Measurements from ENCODE around the gene TMEM108.

The TMEM108 gene

DNA sequence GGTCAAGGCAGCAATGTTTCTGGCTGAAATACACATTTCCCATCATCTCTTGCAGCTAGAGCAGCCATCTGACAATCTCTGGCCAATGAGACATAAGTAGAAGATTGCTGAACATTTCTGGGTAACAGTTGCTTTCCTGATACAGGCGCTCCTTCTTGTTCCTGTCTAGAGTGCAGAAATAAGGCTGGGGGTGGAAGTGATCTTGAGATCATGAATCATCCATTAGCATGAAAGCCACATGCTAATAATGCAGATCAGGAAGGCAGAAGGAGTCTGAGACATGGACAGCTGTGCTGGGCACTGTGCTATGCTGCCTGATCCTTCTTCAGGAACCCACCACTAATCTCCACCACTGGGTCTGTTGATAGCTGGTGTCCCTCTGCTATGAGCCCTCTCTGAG lies 14.8 kb upstream of the TMEM108 start:
- H3K4me3 ChIP-seq (ENCODE audit: insufficient read depth, low read depth, low read length), result no peak overlapping the region
- no peaks in the 10 kb centered on the region for H3K9me3 ChIP-seq (ENCODE audit: control insufficient read depth, low read length)
- H3K27me3 ChIP-seq (ENCODE audit: control insufficient read depth, insufficient read depth, low read length, poor library complexity, severe bottlenecking), result no peaks in the 10 kb centered on the region
- no peaks in the 10 kb centered on the region for H3K4me1 ChIP-seq (ENCODE audit: control insufficient read depth, insufficient read depth, low read length)
- 97 to 100% methylated on average over 1 of the region's 1 CpG for WGBS, 2 experiments
- H3K27ac ChIP-seq (ENCODE audit: insufficient read depth, low read depth, low read length, poor library complexity, severe bottlenecking), result no peak overlapping the region
- H3K36me3 ChIP-seq (ENCODE audit: control insufficient read depth, insufficient read depth, low read length), result no peaks in the 10 kb centered on the region

DNA sequence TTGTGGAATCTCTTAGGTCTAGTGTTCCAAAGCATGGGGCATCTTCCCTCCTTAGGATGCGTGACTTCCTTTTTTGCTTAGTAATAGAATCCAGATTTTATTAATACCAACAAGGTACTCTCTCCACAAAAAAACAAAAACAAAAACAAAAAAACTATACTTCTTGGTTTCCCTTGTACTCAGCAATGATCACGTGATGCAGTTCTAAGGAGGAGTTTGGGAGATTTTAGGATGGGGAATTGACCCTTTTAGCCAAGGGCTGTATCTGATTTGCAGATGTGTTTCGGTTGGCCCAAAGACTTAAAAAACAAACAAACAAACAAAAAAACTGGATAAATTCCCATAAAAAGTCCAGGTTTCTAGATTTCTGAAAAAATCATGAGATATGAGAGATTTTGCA lies 12.6 kb upstream of the TMEM108 start:
- H3K27ac ChIP-seq (ENCODE audit: insufficient read depth, low read depth, low read length, poor library complexity, severe bottlenecking), result no peak overlapping the region
- no peaks in the 10 kb centered on the region for H3K27me3 ChIP-seq (ENCODE audit: control insufficient read depth, insufficient read depth, low read length, poor library complexity, severe bottlenecking)
- H3K4me1 ChIP-seq (ENCODE audit: control insufficient read depth, insufficient read depth, low read length), result no peaks in the 10 kb centered on the region
- no peak overlapping the region for H3K4me3 ChIP-seq (ENCODE audit: insufficient read depth, low read depth, low read length)
- H3K36me3 ChIP-seq (ENCODE audit: control insufficient read depth, insufficient read depth, low read length), result no peaks in the 10 kb centered on the region
- H3K9me3 ChIP-seq (ENCODE audit: control insufficient read depth, low read length), result no peaks in the 10 kb centered on the region
- WGBS, 2 experiments, result 82 to 94% methylated on average over 2 to 3 of the region's 3 CpGs

DNA sequence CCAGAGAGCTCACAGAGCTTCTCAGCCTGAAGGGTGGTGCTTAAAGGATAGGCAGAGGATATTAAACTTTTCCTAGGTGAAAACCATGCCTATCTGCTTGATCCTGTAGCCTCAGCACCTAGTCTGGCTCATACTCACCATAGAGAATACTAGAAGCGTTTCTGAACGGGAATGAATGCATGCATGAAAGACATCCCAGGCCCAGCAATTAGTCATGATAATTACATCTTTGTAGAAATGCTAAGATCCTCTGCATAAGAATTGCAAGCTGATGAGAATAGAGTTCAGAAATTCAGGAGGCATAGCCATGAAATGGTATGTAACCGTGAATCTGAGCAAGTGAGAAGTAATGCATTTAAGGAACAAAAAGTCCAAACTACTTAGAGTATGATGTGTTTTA lies 5.9 kb upstream of the TMEM108 start:
- H3K9me3 ChIP-seq (ENCODE audit: control insufficient read depth, low read length), result no peaks in the 10 kb centered on the region
- WGBS, 2 experiments, result 88 to 94% methylated on average over 3 of the region's 3 CpGs
- H3K27me3 ChIP-seq (ENCODE audit: control insufficient read depth, insufficient read depth, low read length, poor library complexity, severe bottlenecking), result peaks cover 6% of the 10 kb centered on the region
- no peaks in the 10 kb centered on the region for H3K4me1 ChIP-seq (ENCODE audit: control insufficient read depth, insufficient read depth, low read length)
- H3K36me3 ChIP-seq (ENCODE audit: control insufficient read depth, insufficient read depth, low read length), result no peaks in the 10 kb centered on the region
- H3K4me3 ChIP-seq (ENCODE audit: insufficient read depth, low read depth, low read length), result no peak overlapping the region
- no peak overlapping the region for H3K27ac ChIP-seq (ENCODE audit: insufficient read depth, low read depth, low read length, poor library complexity, severe bottlenecking)

DNA sequence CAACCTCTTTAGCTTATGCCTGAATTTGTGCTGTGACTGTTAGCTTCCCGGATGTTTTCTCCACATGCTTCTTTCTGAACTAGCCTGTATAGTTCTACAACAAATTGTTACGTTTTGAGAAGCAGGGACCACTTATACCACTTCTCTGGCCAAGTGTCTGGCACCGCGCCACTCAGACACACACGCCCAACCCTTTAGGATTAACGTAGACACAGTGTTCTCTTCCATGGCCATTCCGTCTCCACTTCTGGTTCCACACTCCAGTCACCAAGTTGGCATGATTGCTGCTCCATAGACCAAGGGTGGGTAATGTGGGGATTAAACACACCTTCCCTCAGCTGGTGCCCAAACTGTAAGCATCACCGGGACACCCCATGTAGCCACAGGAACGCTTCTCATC lies 755 bp upstream of the TMEM108 start:
- Histone ChIP-seq H3K4me3 (ENCODE audit: insufficient read depth, low read depth, low read length) (peak overlapping the region; percentile 71), H3K27me3 (ENCODE audit: control insufficient read depth, insufficient read depth, low read length, poor library complexity, severe bottlenecking) (peaks cover 30% of the 10 kb centered on the region), H3K27ac (ENCODE audit: insufficient read depth, low read depth, low read length, poor library complexity, severe bottlenecking) (no peak overlapping the region)

GRCh38 chr3:133038731-133039375 lies 662 bp downstream of the TMEM108 start:
- 3 to 4% methylated on average over 31 of the region's 31 CpGs for WGBS, 2 experiments
- Histone ChIP-seq H3K36me3 (ENCODE audit: control insufficient read depth, insufficient read depth, low read length) (no peaks in the 10 kb centered on the region), H3K4me3 (ENCODE audit: insufficient read depth, low read depth, low read length) (peak overlapping the region; percentile 71), H3K27ac (ENCODE audit: insufficient read depth, low read depth, low read length, poor library complexity, severe bottlenecking) (no peak overlapping the region), H3K27me3 (ENCODE audit: control insufficient read depth, insufficient read depth, low read length, poor library complexity, severe bottlenecking) (peaks cover 30% of the 10 kb centered on the region), H3K9me3 (ENCODE audit: control insufficient read depth, low read length) (no peaks in the 10 kb centered on the region), H3K4me1 (ENCODE audit: control insufficient read depth, insufficient read depth, low read length) (peaks cover 14% of the 10 kb centered on the region)

More for the DNA sequence above, 755 bp upstream of the TMEM108 start:
- Histone ChIP-seq H3K36me3 (ENCODE audit: control insufficient read depth, insufficient read depth, low read length) (no peaks in the 10 kb centered on the region), H3K4me1 (ENCODE audit: control insufficient read depth, insufficient read depth, low read length) (peaks cover 14% of the 10 kb centered on the region), H3K9me3 (ENCODE audit: control insufficient read depth, low read length) (no peaks in the 10 kb centered on the region)
- 92 to 95% methylated on average over 9 of the region's 9 CpGs for WGBS, 2 experiments

GRCh38 chr3:133040696-133041523 lies 2.7 kb downstream of the TMEM108 start:
- Histone ChIP-seq H3K4me1 (ENCODE audit: control insufficient read depth, insufficient read depth, low read length) (peaks cover 14% of the 10 kb centered on the region), H3K27me3 (ENCODE audit: control insufficient read depth, insufficient read depth, low read length, poor library complexity, severe bottlenecking) (peaks cover 30% of the 10 kb centered on the region), H3K27ac (ENCODE audit: insufficient read depth, low read depth, low read length, poor library complexity, severe bottlenecking) (no peak overlapping the region), H3K9me3 (ENCODE audit: control insufficient read depth, low read length) (no peaks in the 10 kb centered on the region), H3K36me3 (ENCODE audit: control insufficient read depth, insufficient read depth, low read length) (no peaks in the 10 kb centered on the region), H3K4me3 (ENCODE audit: insufficient read depth, low read depth, low read length) (no peak overlapping the region)
- WGBS, 2 experiments, result 41 to 43% methylated on average over 6 of the region's 6 CpGs

- H3K4me3 ChIP-seq (ENCODE audit: insufficient read depth, low read depth, low read length), result no peak overlapping the region
- WGBS, 2 experiments, result 30 to 51% methylated on average over 4 to 5 of the region's 6 CpGs
- H3K27ac ChIP-seq (ENCODE audit: insufficient read depth, low read depth, low read length, poor library complexity, severe bottlenecking), result no peak overlapping the region
- peaks cover 14% of the 10 kb centered on the region for H3K4me1 ChIP-seq (ENCODE audit: control insufficient read depth, insufficient read depth, low read length)
- peaks cover 30% of the 10 kb centered on the region for H3K27me3 ChIP-seq (ENCODE audit: control insufficient read depth, insufficient read depth, low read length, poor library complexity, severe bottlenecking)
- H3K9me3 ChIP-seq (ENCODE audit: control insufficient read depth, low read length), result no peaks in the 10 kb centered on the region
- H3K36me3 ChIP-seq (ENCODE audit: control insufficient read depth, insufficient read depth, low read length), result no peaks in the 10 kb centered on the region
These were observed 3.3 kb downstream of the TMEM108 start for GRCh38 chr3:133041524-133041829.

DNA sequence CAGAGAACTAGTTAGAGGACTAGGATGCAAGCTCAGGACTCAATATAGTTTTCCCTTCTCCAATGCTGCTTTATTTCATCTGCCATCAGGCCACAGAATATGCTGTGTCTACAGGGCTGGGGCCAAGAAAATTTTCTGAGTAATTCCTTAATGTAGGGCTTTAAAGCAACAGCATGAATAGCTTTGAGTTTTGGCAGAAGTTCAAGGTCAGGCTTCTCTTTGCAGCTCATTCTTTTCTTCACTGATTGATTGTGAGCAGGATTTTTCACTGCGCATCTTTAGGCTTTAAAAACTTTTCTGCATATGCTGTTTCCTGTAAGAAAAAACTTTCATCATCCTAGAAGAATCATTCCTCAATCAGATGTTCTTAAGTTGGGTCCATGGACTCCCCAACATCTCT lies 4.6 kb downstream of the TMEM108 start:
- Histone ChIP-seq H3K4me3 (ENCODE audit: insufficient read depth, low read depth, low read length) (no peak overlapping the region), H3K4me1 (ENCODE audit: control insufficient read depth, insufficient read depth, low read length) (peaks cover 14% of the 10 kb centered on the region)

DNA sequence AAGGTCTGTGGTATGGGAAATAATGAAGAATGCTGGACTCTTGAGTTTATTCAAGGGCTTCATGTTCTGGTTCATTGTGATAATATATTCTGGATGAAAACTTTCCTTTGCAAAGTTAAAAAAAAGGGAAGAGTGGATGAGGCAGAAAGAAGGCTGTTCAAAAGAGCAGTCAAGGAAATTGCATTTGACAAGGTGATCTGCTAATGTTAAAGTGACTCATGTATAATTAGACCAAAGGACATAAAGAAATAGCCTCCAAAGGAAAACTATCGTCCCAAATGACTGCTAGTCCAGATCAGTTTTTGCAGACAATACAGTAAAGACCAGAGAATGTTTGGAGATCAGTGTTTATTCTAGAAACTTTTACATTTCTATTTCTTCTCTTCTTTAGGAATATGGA lies 9.8 kb downstream of the TMEM108 start:
- Histone ChIP-seq H3K27me3 (ENCODE audit: control insufficient read depth, insufficient read depth, low read length, poor library complexity, severe bottlenecking) (no peaks in the 10 kb centered on the region), H3K4me1 (ENCODE audit: control insufficient read depth, insufficient read depth, low read length) (no peaks in the 10 kb centered on the region), H3K9me3 (ENCODE audit: control insufficient read depth, low read length) (no peaks in the 10 kb centered on the region), H3K4me3 (ENCODE audit: insufficient read depth, low read depth, low read length) (no peak overlapping the region), H3K36me3 (ENCODE audit: control insufficient read depth, insufficient read depth, low read length) (no peaks in the 10 kb centered on the region), H3K27ac (ENCODE audit: insufficient read depth, low read depth, low read length, poor library complexity, severe bottlenecking) (no peak overlapping the region)
- WGBS, 2 experiments, result 100% methylated on average over 1 of the region's 1 CpG

More for the DNA sequence above, 4.6 kb downstream of the TMEM108 start:
- WGBS, 2 experiments, result 75 to 93% methylated on average over 1 of the region's 1 CpG
- Histone ChIP-seq H3K27ac (ENCODE audit: insufficient read depth, low read depth, low read length, poor library complexity, severe bottlenecking) (no peak overlapping the region), H3K36me3 (ENCODE audit: control insufficient read depth, insufficient read depth, low read length) (no peaks in the 10 kb centered on the region), H3K9me3 (ENCODE audit: control insufficient read depth, low read length) (no peaks in the 10 kb centered on the region), H3K27me3 (ENCODE audit: control insufficient read depth, insufficient read depth, low read length, poor library complexity, severe bottlenecking) (peaks cover 19% of the 10 kb centered on the region)

GRCh38 chr3:133049491-133049890 lies 11.3 kb downstream of the TMEM108 start:
- 87 to 90% methylated on average over 2 of the region's 2 CpGs for WGBS, 2 experiments
- no peak overlapping the region for H3K27ac ChIP-seq (ENCODE audit: insufficient read depth, low read depth, low read length, poor library complexity, severe bottlenecking)

More at GRCh38 chr3:133049491-133049890, 11.3 kb downstream of the TMEM108 start:
- no peak overlapping the region for H3K4me3 ChIP-seq (ENCODE audit: insufficient read depth, low read depth, low read length)
- H3K36me3 ChIP-seq (ENCODE audit: control insufficient read depth, insufficient read depth, low read length), result no peaks in the 10 kb centered on the region
- H3K27me3 ChIP-seq (ENCODE audit: control insufficient read depth, insufficient read depth, low read length, poor library complexity, severe bottlenecking), result no peaks in the 10 kb centered on the region
- H3K4me1 ChIP-seq (ENCODE audit: control insufficient read depth, insufficient read depth, low read length), result no peaks in the 10 kb centered on the region
- no peaks in the 10 kb centered on the region for H3K9me3 ChIP-seq (ENCODE audit: control insufficient read depth, low read length)

Measured in ectodermal cell (in vitro differentiated cells).